GM10266 (cell line): ENCODE data around the gene C12orf42.

Experiments used
- DNase-seq: peaks from one replicate; pipeline ENCODE4 v3.0.0; 2012; ENCODE audit errors: extremely low spot score
- CTCF ChIP-seq: IDR thresholded peaks from 2 replicates; pipeline ENCODE4 v1.5.1; 2012; ENCODE audit warnings: mild to moderate bottlenecking, low read depth; ENCODE audit not compliant: control insufficient read depth, insufficient read depth; ENCODE audit errors: missing control alignments

The C12orf42 gene

GRCh38 chr12:103422746-103423515 is 72.8 kb downstream of the C12orf42 start:
- no peak for TF ChIP-seq CTCF
- no peak for DNase-seq

GRCh38 chr12:103422328-103422727 is 73.4 kb downstream of the C12orf42 start:
- no peak for DNase-seq
- no peak for TF ChIP-seq CTCF

- no peak for TF ChIP-seq CTCF
- DNase-seq: no peak
Measured at GRCh38 chr12:103421402-103421801, 74.4 kb downstream of the C12orf42 start.

- no peak for DNase-seq
- TF ChIP-seq CTCF: no peak
Measured at GRCh38 chr12:103415681-103416080, 80.1 kb downstream of the C12orf42 start.

- no peak for DNase-seq
- no peak for TF ChIP-seq CTCF
Measured at GRCh38 chr12:103401421-103401820, 94.3 kb downstream of the C12orf42 start.

GRCh38 chr12:103399986-103400385 is 95.8 kb downstream of the C12orf42 start:
- no peak for TF ChIP-seq CTCF
- no peak for DNase-seq

GRCh38 chr12:103397536-103397935 is 98.2 kb downstream of the C12orf42 start:
- TF ChIP-seq CTCF: no peak
- DNase-seq: no peak
